ENCODE measurements around the gene TCEAL1. TPM values are rescaled to one million over a fixed set of nuclear protein-coding genes. Genes with fewer than 3 reads are reported as not detected.

The TCEAL1 gene
- total and polyA plus RNA-seq, 4 donors = 23.8 to 33.4 (median 28.2) TPM

GRCh38 chrX:103678199-103678993 lies 49.6 kb downstream of the TCEAL1 start:
- H3K27ac ChIP-seq (ENCODE audit: low read depth in 1 of 2, low read length in 1 of 2) = no peak overlapping the region
- WGBS, 2 donors = 73 to 89% methylated on average over 5 of the region's 5 CpGs
- H3K9me3 ChIP-seq (ENCODE audit: control insufficient read depth in 4 of 4, insufficient read depth in 3 of 4, low read length in 3 of 4) = no peaks in the 10 kb centered on the region
- H3K27me3 ChIP-seq (ENCODE audit: control insufficient read depth in 3 of 3, insufficient read depth in 3 of 3, low read length in 2 of 3) = peaks cover 0 to 32% (median 11%) of the 10 kb centered on the region in 3 donors
- no peak for TF ChIP-seq CTCF (IDR thresholded peaks at IDR 0.05; ENCODE audit: control extremely low read depth, extremely low read depth)
- ATAC-seq (ENCODE audit: insufficient read depth, low FRiP score) = no peak
- H3K9ac ChIP-seq (ENCODE audit: insufficient read depth in 1 of 2, low read length in 2 of 2) = no peak overlapping the region
- DNase-seq = no peak
- H3K36me3 ChIP-seq (ENCODE audit: control insufficient read depth in 4 of 4, insufficient read depth in 4 of 4, low read length in 4 of 4) = peaks cover 0 to 14% (median 7%) of the 10 kb centered on the region in 4 donors
- H3K4me1 ChIP-seq (ENCODE audit: control insufficient read depth in 5 of 5, insufficient read depth in 5 of 5, low read length in 5 of 5) = no peaks in the 10 kb centered on the region
- H3K4me3 ChIP-seq = no peak overlapping the region

Other genes starting within 250 kb of the TCEAL1 start
- gene RAB40A, start 109.5 kb upstream of the TCEAL1 start, total RNA-seq = 1 to 10 TPM in 1 of 2 donors, under 1 TPM in 1; 0.37 to 1.1 TPM
- under 1 TPM; 0.06 to 0.12 TPM for gene RAB40A, start 109.5 kb upstream of the TCEAL1 start, polyA plus RNA-seq
- gene TCEAL4, start 43.5 kb upstream of the TCEAL1 start, total RNA-seq = 10 to 100 TPM; 35.6 to 89.0 TPM
- 100 to 1,000 TPM in 1 of 2 donors, 10 to 100 TPM in 1; 83.5 to 214 TPM for gene TCEAL4, start 43.5 kb upstream of the TCEAL1 start, polyA plus RNA-seq
- 10 to 100 TPM in 1 of 2 donors, 1 to 10 TPM in 1; 5.9 to 28.0 TPM for gene TCEAL3, start 21.0 kb upstream of the TCEAL1 start, total RNA-seq
- gene TCEAL3, start 21.0 kb upstream of the TCEAL1 start, polyA plus RNA-seq = 10 to 100 TPM; 29.8 to 37.9 TPM
- 100 to 1,000 TPM; 236 to 264 TPM for gene MORF4L2, start 57.7 kb downstream of the TCEAL1 start, total RNA-seq
- 100 to 1,000 TPM; 180 to 321 TPM for gene MORF4L2, start 57.7 kb downstream of the TCEAL1 start, polyA plus RNA-seq
- under 1 TPM in 1 of 2 donors, not detected in 1; 0.65 TPM for gene TMEM31, start 81.9 kb downstream of the TCEAL1 start, total RNA-seq
- gene TMEM31, start 81.9 kb downstream of the TCEAL1 start, polyA plus RNA-seq = under 1 TPM in 1 of 2 donors, not detected in 1; 0.30 TPM
- gene PLP1, start 147.9 kb downstream of the TCEAL1 start, total RNA-seq = 1 to 10 TPM in 1 of 2 donors, under 1 TPM in 1; 0.52 to 9.3 TPM
- under 1 TPM; 0.06 to 0.15 TPM for gene PLP1, start 147.9 kb downstream of the TCEAL1 start, polyA plus RNA-seq
- gene RAB9B, start 203.3 kb downstream of the TCEAL1 start, total RNA-seq = 1 to 10 TPM in 1 of 2 donors, under 1 TPM in 1; 0.58 to 3.3 TPM
- under 1 TPM; 0.16 to 0.33 TPM for gene RAB9B, start 203.3 kb downstream of the TCEAL1 start, polyA plus RNA-seq

All from lung (tissue), 12 donors.